Measurements from ENCODE around the gene PRR18.

PRR18 gene

GRCh38 chr6:166333172-166333995 lies 25.2 kb upstream of the PRR18 start:
- peak; percentile 38 for DNase-seq (ENCODE audit: low spot score)

GRCh38 chr6:166331503-166332415 lies 23.6 kb upstream of the PRR18 start:
- no peak for DNase-seq (ENCODE audit: low spot score)

- no peak for DNase-seq (ENCODE audit: low spot score)
Measured at GRCh38 chr6:166330612-166331011, 22.4 kb upstream of the PRR18 start.

- no peak for DNase-seq (ENCODE audit: low spot score)
Measured at GRCh38 chr6:166325383-166326042, 17.3 kb upstream of the PRR18 start.

GRCh38 chr6:166323395-166323794 lies 15.2 kb upstream of the PRR18 start:
- no peak for DNase-seq (ENCODE audit: low spot score)

GRCh38 chr6:166318649-166319600 lies 10.7 kb upstream of the PRR18 start:
- no peak for DNase-seq (ENCODE audit: low spot score)

- DNase-seq (ENCODE audit: low spot score), result no peak
Measured at GRCh38 chr6:166318227-166318626, 10.0 kb upstream of the PRR18 start.

GRCh38 chr6:166317261-166318212 lies 9.3 kb upstream of the PRR18 start:
- DNase-seq (ENCODE audit: low spot score), result no peak

- DNase-seq (ENCODE audit: low spot score), result no peak
Measured at GRCh38 chr6:166315436-166315835, 7.2 kb upstream of the PRR18 start.

GRCh38 chr6:166314454-166314853 lies 6.3 kb upstream of the PRR18 start:
- DNase-seq (ENCODE audit: low spot score), result no peak

- DNase-seq (ENCODE audit: low spot score), result peak; percentile 52
Measured at GRCh38 chr6:166313255-166314070, 5.3 kb upstream of the PRR18 start.

- no peak for DNase-seq (ENCODE audit: low spot score)
Measured at GRCh38 chr6:166312832-166313231, 4.6 kb upstream of the PRR18 start.

GRCh38 chr6:166310634-166311033 lies 2.4 kb upstream of the PRR18 start:
- no peak for DNase-seq (ENCODE audit: low spot score)

- DNase-seq (ENCODE audit: low spot score), result no peak
Measured at GRCh38 chr6:166309977-166310376, 1.8 kb upstream of the PRR18 start.

- DNase-seq (ENCODE audit: low spot score), result no peak
Measured at GRCh38 chr6:166308769-166309589, 787 bp upstream of the PRR18 start.

- no peak for DNase-seq (ENCODE audit: low spot score)
Measured at GRCh38 chr6:166307082-166308032, 835 bp downstream of the PRR18 start.

- no peak for DNase-seq (ENCODE audit: low spot score)
Measured at GRCh38 chr6:166306378-166307081, 1.7 kb downstream of the PRR18 start.
